Measurements from ENCODE around the gene TCERG1L.
"Not testable (repeated sequence)": the region's sequence is repeated elsewhere in the genome, so short reads cannot be mapped to it uniquely, and the experiment has no call there.

The TCERG1L gene

GRCh38 chr10:131115801-131116200, 195.7 kb downstream of the TCERG1L start:
- no peak for DNase-seq

GRCh38 chr10:131115321-131115720, 196.2 kb downstream of the TCERG1L start:
- DNase-seq, result no peak

GRCh38 chr10:131114846-131115245, 196.7 kb downstream of the TCERG1L start:
- no peak for DNase-seq

- DNase-seq, result no peak
These were observed 197.7 kb downstream of the TCERG1L start for GRCh38 chr10:131113709-131114291.

GRCh38 chr10:131113165-131113564, 198.4 kb downstream of the TCERG1L start:
- DNase-seq, result no peak

- DNase-seq, result no peak
These were observed 198.8 kb downstream of the TCERG1L start for GRCh38 chr10:131112691-131113090.

- DNase-seq, result no peak
These were observed 199.9 kb downstream of the TCERG1L start for GRCh38 chr10:131111471-131112080.

- DNase-seq, result no peak
These were observed 200.5 kb downstream of the TCERG1L start for GRCh38 chr10:131111007-131111406.

- DNase-seq, result no peak
These were observed 201.2 kb downstream of the TCERG1L start for GRCh38 chr10:131110241-131110783.

- no peak for DNase-seq
These were observed 201.8 kb downstream of the TCERG1L start for GRCh38 chr10:131109726-131110125.

- no peak for DNase-seq
These were observed 202.2 kb downstream of the TCERG1L start for GRCh38 chr10:131109291-131109690.

- no peak for DNase-seq
These were observed 203.6 kb downstream of the TCERG1L start for GRCh38 chr10:131107970-131108369.

GRCh38 chr10:131102676-131103075, 208.8 kb downstream of the TCERG1L start:
- no peak for DNase-seq

GRCh38 chr10:131102147-131102546, 209.4 kb downstream of the TCERG1L start:
- no peak for DNase-seq

- DNase-seq, result not testable (repeated sequence)
These were observed 210.8 kb downstream of the TCERG1L start for GRCh38 chr10:131100418-131101410.

GRCh38 chr10:131099028-131099726, 212.3 kb downstream of the TCERG1L start:
- DNase-seq, result no peak

- no peak for DNase-seq
These were observed 213.0 kb downstream of the TCERG1L start for GRCh38 chr10:131098416-131098952.

GRCh38 chr10:131096031-131096430, 215.5 kb downstream of the TCERG1L start:
- DNase-seq, result no peak

GRCh38 chr10:131095313-131095580, 216.3 kb downstream of the TCERG1L start:
- no peak for DNase-seq

- no peak for DNase-seq
These were observed 216.8 kb downstream of the TCERG1L start for GRCh38 chr10:131094527-131095312.

- no peak for DNase-seq
These were observed 217.6 kb downstream of the TCERG1L start for GRCh38 chr10:131093795-131094366.

GRCh38 chr10:131093346-131093745, 218.2 kb downstream of the TCERG1L start:
- DNase-seq, result no peak
